ENCODE results near the gene C17orf50.

Gene C17orf50

GRCh38 chr17:35740997-35741931 is 19.4 kb upstream of the C17orf50 start:
- Histone ChIP-seq H3K79me2 (ENCODE audit: control insufficient read depth, insufficient read depth, low read length) (no peaks in the 10 kb centered on the region), H3K27me3 (ENCODE audit: insufficient read depth, low read length, poor library complexity) (peaks cover 14% of the 10 kb centered on the region), H3K9ac (ENCODE audit: low read length) (no peak overlapping the region), H3K79me1 (ENCODE audit: low read length) (no peaks in the 10 kb centered on the region), H2BK120ac (ENCODE audit: low read depth, low read length) (no peak overlapping the region), H4K8ac (ENCODE audit: low read depth, low read length) (no peak overlapping the region), H3K4me3 (ENCODE audit: low read length) (no peak overlapping the region), H2BK5ac (ENCODE audit: low read length) (no peak overlapping the region), H3K27ac (ENCODE audit: low read depth, low read length) (no peak overlapping the region), H4K5ac (ENCODE audit: low read length) (no peak overlapping the region), H3K56ac (ENCODE audit: low read length) (peak overlapping the region; percentile 25), H2AK5ac (ENCODE audit: low read length) (no peak overlapping the region), H3K23ac (ENCODE audit: low read length) (no peak overlapping the region), H3K4me2 (ENCODE audit: low read length) (no peak overlapping the region), H3K4me1 (ENCODE audit: control insufficient read depth, low read depth, low read length) (no peaks in the 10 kb centered on the region), H3K18ac (ENCODE audit: low read length) (no peak overlapping the region), H2BK15ac (replicated peaks; ENCODE audit: low read depth) (no peak overlapping the region), H3K4ac (ENCODE audit: low read depth, low read length) (no peak overlapping the region), H3K36me3 (ENCODE audit: control insufficient read depth, insufficient read depth, low read length) (no peaks in the 10 kb centered on the region)
- WGBS (ENCODE audit: extremely low coverage, insufficient coverage, low lambda C conversion rate): no CpG with 5 or more reads among the region's 73 CpGs
- peak; percentile 54 for DNase-seq

- peaks cover 14% of the 10 kb centered on the region for H3K27me3 ChIP-seq (ENCODE audit: insufficient read depth, low read length, poor library complexity)
- no peak overlapping the region for H3K18ac ChIP-seq (ENCODE audit: low read length)
- H4K8ac ChIP-seq (ENCODE audit: low read depth, low read length): no peak overlapping the region
- no peak overlapping the region for H2AK5ac ChIP-seq (ENCODE audit: low read length)
- no peak overlapping the region for H3K23ac ChIP-seq (ENCODE audit: low read length)
- no peak overlapping the region for H2BK15ac ChIP-seq (replicated peaks; ENCODE audit: low read depth)
- no peak overlapping the region for H3K56ac ChIP-seq (ENCODE audit: low read length)
- no peaks in the 10 kb centered on the region for H3K79me1 ChIP-seq (ENCODE audit: low read length)
- no peak overlapping the region for H3K4ac ChIP-seq (ENCODE audit: low read depth, low read length)
- no peak overlapping the region for H3K9ac ChIP-seq (ENCODE audit: low read length)
- no peak overlapping the region for H2BK120ac ChIP-seq (ENCODE audit: low read depth, low read length)
- no peak overlapping the region for H3K4me2 ChIP-seq (ENCODE audit: low read length)
- no CpG with 5 or more reads among the region's 7 CpGs for WGBS (ENCODE audit: extremely low coverage, insufficient coverage, low lambda C conversion rate)
- H3K4me3 ChIP-seq (ENCODE audit: low read length): no peak overlapping the region
- no peak for DNase-seq
- no peak overlapping the region for H3K27ac ChIP-seq (ENCODE audit: low read depth, low read length)
- no peak overlapping the region for H2BK5ac ChIP-seq (ENCODE audit: low read length)
- no peaks in the 10 kb centered on the region for H3K36me3 ChIP-seq (ENCODE audit: control insufficient read depth, insufficient read depth, low read length)
- H3K79me2 ChIP-seq (ENCODE audit: control insufficient read depth, insufficient read depth, low read length): no peaks in the 10 kb centered on the region
- H3K4me1 ChIP-seq (ENCODE audit: control insufficient read depth, low read depth, low read length): no peaks in the 10 kb centered on the region
- H4K5ac ChIP-seq (ENCODE audit: low read length): no peak overlapping the region
These were observed 18.2 kb upstream of the C17orf50 start for GRCh38 chr17:35742496-35742895.

- Histone ChIP-seq H3K27me3 (ENCODE audit: insufficient read depth, low read length, poor library complexity) (peaks cover 14% of the 10 kb centered on the region), H3K36me3 (ENCODE audit: control insufficient read depth, insufficient read depth, low read length) (no peaks in the 10 kb centered on the region), H3K18ac (ENCODE audit: low read length) (no peak overlapping the region), H3K79me1 (ENCODE audit: low read length) (no peaks in the 10 kb centered on the region), H3K4ac (ENCODE audit: low read depth, low read length) (no peak overlapping the region), H3K4me1 (ENCODE audit: control insufficient read depth, low read depth, low read length) (no peaks in the 10 kb centered on the region), H3K56ac (ENCODE audit: low read length) (no peak overlapping the region), H3K27ac (ENCODE audit: low read depth, low read length) (no peak overlapping the region), H4K8ac (ENCODE audit: low read depth, low read length) (no peak overlapping the region), H2AK5ac (ENCODE audit: low read length) (no peak overlapping the region), H3K9ac (ENCODE audit: low read length) (no peak overlapping the region), H2BK5ac (ENCODE audit: low read length) (no peak overlapping the region), H3K4me3 (ENCODE audit: low read length) (no peak overlapping the region), H3K79me2 (ENCODE audit: control insufficient read depth, insufficient read depth, low read length) (no peaks in the 10 kb centered on the region), H4K5ac (ENCODE audit: low read length) (no peak overlapping the region), H2BK15ac (replicated peaks; ENCODE audit: low read depth) (no peak overlapping the region), H3K4me2 (ENCODE audit: low read length) (no peak overlapping the region), H2BK120ac (ENCODE audit: low read depth, low read length) (no peak overlapping the region), H3K23ac (ENCODE audit: low read length) (no peak overlapping the region)
- WGBS (ENCODE audit: extremely low coverage, insufficient coverage, low lambda C conversion rate): no CpG with 5 or more reads among the region's 7 CpGs
- DNase-seq: no peak
These were observed 17.7 kb upstream of the C17orf50 start for GRCh38 chr17:35742896-35743477.

- no peak overlapping the region for H3K18ac ChIP-seq (ENCODE audit: low read length)
- no peaks in the 10 kb centered on the region for H3K79me1 ChIP-seq (ENCODE audit: low read length)
- no peak overlapping the region for H2BK15ac ChIP-seq (replicated peaks; ENCODE audit: low read depth)
- H3K23ac ChIP-seq (ENCODE audit: low read length): no peak overlapping the region
- no peak overlapping the region for H2AK5ac ChIP-seq (ENCODE audit: low read length)
- H3K27me3 ChIP-seq (ENCODE audit: insufficient read depth, low read length, poor library complexity): peaks cover 14% of the 10 kb centered on the region
- no peak overlapping the region for H3K9ac ChIP-seq (ENCODE audit: low read length)
- H3K36me3 ChIP-seq (ENCODE audit: control insufficient read depth, insufficient read depth, low read length): no peaks in the 10 kb centered on the region
- peak; percentile 68 for DNase-seq
- no peak overlapping the region for H4K8ac ChIP-seq (ENCODE audit: low read depth, low read length)
- no peak overlapping the region for H3K4ac ChIP-seq (ENCODE audit: low read depth, low read length)
- no peak overlapping the region for H3K27ac ChIP-seq (ENCODE audit: low read depth, low read length)
- H3K4me2 ChIP-seq (ENCODE audit: low read length): no peak overlapping the region
- H2BK120ac ChIP-seq (ENCODE audit: low read depth, low read length): no peak overlapping the region
- H3K4me1 ChIP-seq (ENCODE audit: control insufficient read depth, low read depth, low read length): no peaks in the 10 kb centered on the region
- WGBS (ENCODE audit: extremely low coverage, insufficient coverage, low lambda C conversion rate): no CpG with 5 or more reads among the region's 7 CpGs
- H3K56ac ChIP-seq (ENCODE audit: low read length): no peak overlapping the region
- H3K79me2 ChIP-seq (ENCODE audit: control insufficient read depth, insufficient read depth, low read length): no peaks in the 10 kb centered on the region
- H3K4me3 ChIP-seq (ENCODE audit: low read length): no peak overlapping the region
- no peak overlapping the region for H2BK5ac ChIP-seq (ENCODE audit: low read length)
- H4K5ac ChIP-seq (ENCODE audit: low read length): no peak overlapping the region
These were observed 16.9 kb upstream of the C17orf50 start for GRCh38 chr17:35743626-35744328.

GRCh38 chr17:35744830-35745229 is 15.9 kb upstream of the C17orf50 start:
- H3K23ac ChIP-seq (ENCODE audit: low read length): no peak overlapping the region
- no CpG with 5 or more reads among the region's 8 CpGs for WGBS (ENCODE audit: extremely low coverage, insufficient coverage, low lambda C conversion rate)
- peaks cover 11% of the 10 kb centered on the region for H3K27me3 ChIP-seq (ENCODE audit: insufficient read depth, low read length, poor library complexity)

More at GRCh38 chr17:35744830-35745229, 15.9 kb upstream of the C17orf50 start:
- no peak overlapping the region for H3K4ac ChIP-seq (ENCODE audit: low read depth, low read length)
- no peak overlapping the region for H3K4me3 ChIP-seq (ENCODE audit: low read length)
- H4K8ac ChIP-seq (ENCODE audit: low read depth, low read length): no peak overlapping the region
- H3K4me2 ChIP-seq (ENCODE audit: low read length): no peak overlapping the region
- H2BK15ac ChIP-seq (replicated peaks; ENCODE audit: low read depth): no peak overlapping the region
- H3K56ac ChIP-seq (ENCODE audit: low read length): no peak overlapping the region
- H2BK120ac ChIP-seq (ENCODE audit: low read depth, low read length): no peak overlapping the region
- H3K27ac ChIP-seq (ENCODE audit: low read depth, low read length): no peak overlapping the region
- H3K36me3 ChIP-seq (ENCODE audit: control insufficient read depth, insufficient read depth, low read length): no peaks in the 10 kb centered on the region
- H3K18ac ChIP-seq (ENCODE audit: low read length): no peak overlapping the region
- no peak for DNase-seq
- no peaks in the 10 kb centered on the region for H3K79me2 ChIP-seq (ENCODE audit: control insufficient read depth, insufficient read depth, low read length)
- H3K9ac ChIP-seq (ENCODE audit: low read length): no peak overlapping the region
- H4K5ac ChIP-seq (ENCODE audit: low read length): no peak overlapping the region
- H2BK5ac ChIP-seq (ENCODE audit: low read length): no peak overlapping the region
- H3K4me1 ChIP-seq (ENCODE audit: control insufficient read depth, low read depth, low read length): no peaks in the 10 kb centered on the region
- no peak overlapping the region for H2AK5ac ChIP-seq (ENCODE audit: low read length)
- H3K79me1 ChIP-seq (ENCODE audit: low read length): no peaks in the 10 kb centered on the region
